GM19239 (cell line): ENCODE results near the gene AP3S1.
"Not testable (repeated sequence)": the region's sequence is repeated elsewhere in the genome, so short reads cannot be mapped to it uniquely, and the experiment has no call there.

ENCODE experiments used
- DNase-seq: peaks from one replicate; pipeline ENCODE4 v3.0.0; 2011; ENCODE audit warnings: low spot score; ENCODE audit not compliant: insufficient read length
- FAIRE-seq: peaks from 2 replicates; lab custom pipeline; 2011; peaks lifted over from hg19 to GRCh38; lab: Jason Lieb, UNC

Gene AP3S1

DNA sequence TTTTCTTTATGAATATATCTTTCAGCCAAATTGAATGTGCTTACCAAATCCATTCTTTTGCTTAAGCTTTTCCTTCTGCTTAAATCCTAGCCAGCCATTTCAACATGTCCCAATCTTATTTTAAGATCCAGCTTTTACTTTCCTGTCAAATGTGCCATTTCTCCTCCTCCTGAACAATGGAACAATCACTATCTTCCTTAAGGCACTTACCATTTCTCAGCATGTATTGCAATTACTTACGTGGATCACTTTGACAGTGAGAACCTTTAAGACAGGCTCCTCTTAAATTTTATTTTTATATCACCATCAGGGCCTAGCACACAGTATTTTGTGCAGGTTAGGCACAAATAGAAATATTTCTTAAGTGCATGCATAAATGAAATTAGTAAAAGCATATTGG lies 20.9 kb upstream of the AP3S1 start:
- FAIRE-seq (no peak), DNase-seq (no peak)

GRCh38 chr5:115824983-115825382 lies 16.8 kb upstream of the AP3S1 start:
- DNase-seq, FAIRE-seq: not testable (repeated sequence)

- FAIRE-seq, result no peak
- no peak for DNase-seq
These were observed 15.8 kb upstream of the AP3S1 start for GRCh38 chr5:115825948-115826347.

GRCh38 chr5:115829913-115830312 lies 11.8 kb upstream of the AP3S1 start:
- DNase-seq, result no peak
- no peak for FAIRE-seq

- DNase-seq, result no peak
- FAIRE-seq, result peak; percentile 64
These were observed 10.5 kb upstream of the AP3S1 start for GRCh38 chr5:115831163-115831768.

DNA sequence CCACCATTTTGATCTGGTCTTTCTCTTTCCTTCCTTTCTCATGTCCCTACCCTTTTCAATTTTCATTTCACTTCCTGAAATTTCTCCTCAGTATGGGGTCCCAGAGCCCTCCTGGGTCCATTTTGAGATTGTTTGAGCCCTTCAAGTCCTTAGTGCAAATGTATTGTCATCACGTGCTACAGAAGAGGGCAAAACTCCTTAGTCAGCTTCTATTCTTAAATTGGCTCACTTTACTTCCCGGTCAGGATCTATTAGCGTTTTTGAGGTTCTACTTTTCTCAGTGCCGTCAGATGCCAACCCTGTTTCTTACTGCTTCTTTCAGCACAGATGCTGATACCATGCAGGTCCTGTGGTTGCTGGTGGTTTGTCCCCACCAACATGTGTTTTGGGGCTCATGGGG lies 6.3 kb upstream of the AP3S1 start:
- DNase-seq (no peak), FAIRE-seq (no peak)

GRCh38 chr5:115838885-115839518 lies 2.7 kb upstream of the AP3S1 start:
- DNase-seq (no peak), FAIRE-seq (peak; percentile 84)

GRCh38 chr5:115840873-115841272 lies 862 bp upstream of the AP3S1 start:
- DNase-seq, result no peak

GRCh38 chr5:115842089-115842935 lies 577 bp downstream of the AP3S1 start:
- FAIRE-seq, result peak; percentile 81
- DNase-seq, result no peak

More at GRCh38 chr5:115840873-115841272, 862 bp upstream of the AP3S1 start:
- FAIRE-seq, result no peak

DNA sequence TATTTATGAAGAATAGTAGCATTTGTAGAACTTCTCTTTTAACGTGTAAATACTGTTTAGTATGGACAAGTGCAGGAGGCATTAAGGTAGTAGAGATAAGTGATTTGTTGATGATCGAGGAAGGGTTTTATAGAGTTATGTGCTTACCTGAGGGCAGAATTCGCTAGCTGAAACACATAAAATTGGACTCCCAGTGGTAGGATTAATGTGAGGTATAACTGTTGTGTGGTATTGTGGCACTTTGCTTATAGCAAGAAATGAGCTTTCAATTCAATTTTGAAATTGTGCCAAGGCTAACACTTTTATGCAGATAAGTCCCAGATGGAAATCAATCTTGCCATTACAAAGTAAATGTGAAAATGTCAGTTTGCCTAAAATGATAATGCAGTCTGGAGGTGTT lies 1.2 kb downstream of the AP3S1 start:
- DNase-seq (no peak), FAIRE-seq (no peak)

GRCh38 chr5:115843444-115844130 lies 1.9 kb downstream of the AP3S1 start:
- DNase-seq (no peak), FAIRE-seq (no peak)

DNA sequence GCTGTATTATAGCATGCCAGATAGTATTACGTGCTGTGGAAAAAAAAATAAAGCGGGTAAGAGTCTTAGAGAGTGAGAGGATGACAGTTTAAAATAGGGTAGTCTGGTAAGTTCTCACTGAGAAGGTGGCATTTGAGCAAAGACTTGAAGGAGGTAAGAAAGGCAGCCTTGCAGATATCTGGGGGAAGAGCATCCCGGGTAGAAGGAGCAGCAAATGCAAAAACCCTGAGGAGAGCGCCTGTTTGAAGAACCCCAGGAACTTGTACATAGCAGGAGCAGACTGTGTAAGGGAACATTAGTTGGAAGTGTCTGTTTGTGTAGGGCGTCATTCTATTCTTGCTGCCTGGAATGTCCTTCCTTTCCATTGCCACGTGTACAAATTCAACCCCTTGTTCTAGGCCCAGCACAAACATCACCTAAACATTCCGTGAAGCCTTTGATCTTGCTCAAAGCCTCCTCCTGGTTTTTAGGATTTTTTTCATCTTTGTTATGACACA lies 2.6 kb downstream of the AP3S1 start:
- no peak for FAIRE-seq
- no peak for DNase-seq

DNA sequence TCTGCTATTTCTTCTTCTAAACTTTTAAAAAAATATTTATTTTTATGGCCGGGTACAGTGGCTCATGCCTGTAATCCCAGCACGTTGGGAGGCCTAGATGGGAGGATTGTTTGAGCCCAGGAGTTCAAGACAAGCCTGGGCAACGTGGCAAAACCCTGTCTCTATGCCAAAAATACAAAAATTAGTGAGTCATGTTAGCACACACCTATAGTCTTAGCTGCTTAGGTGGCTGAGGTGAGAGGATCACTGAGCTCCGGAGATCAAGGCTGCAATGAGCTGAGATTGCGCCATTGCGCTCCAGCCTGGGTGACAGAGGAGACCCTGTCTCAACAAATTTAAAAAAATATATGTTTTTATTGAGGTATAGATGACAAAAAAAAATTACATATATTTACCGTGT lies 5.6 kb downstream of the AP3S1 start:
- FAIRE-seq (no peak), DNase-seq (no peak)

- peak; percentile 52 for FAIRE-seq
- DNase-seq, result no peak
These were observed 7.6 kb downstream of the AP3S1 start for GRCh38 chr5:115849258-115849798.

- no peak for FAIRE-seq
- DNase-seq, result no peak
These were observed 9.1 kb downstream of the AP3S1 start for GRCh38 chr5:115850744-115851416.

GRCh38 chr5:115854139-115854538 lies 12.4 kb downstream of the AP3S1 start:
- DNase-seq, result no peak
- no peak for FAIRE-seq

GRCh38 chr5:115855959-115856358 lies 14.2 kb downstream of the AP3S1 start:
- DNase-seq, result no peak
- peak; percentile 4 for FAIRE-seq

GRCh38 chr5:115857057-115857479 lies 15.3 kb downstream of the AP3S1 start:
- FAIRE-seq, result peak; percentile 74
- no peak for DNase-seq

- DNase-seq (no peak), FAIRE-seq (no peak)
These were observed 16.1 kb downstream of the AP3S1 start for GRCh38 chr5:115857626-115858349.
